ENCODE data around the gene MCAT.

Gene MCAT, protein sequence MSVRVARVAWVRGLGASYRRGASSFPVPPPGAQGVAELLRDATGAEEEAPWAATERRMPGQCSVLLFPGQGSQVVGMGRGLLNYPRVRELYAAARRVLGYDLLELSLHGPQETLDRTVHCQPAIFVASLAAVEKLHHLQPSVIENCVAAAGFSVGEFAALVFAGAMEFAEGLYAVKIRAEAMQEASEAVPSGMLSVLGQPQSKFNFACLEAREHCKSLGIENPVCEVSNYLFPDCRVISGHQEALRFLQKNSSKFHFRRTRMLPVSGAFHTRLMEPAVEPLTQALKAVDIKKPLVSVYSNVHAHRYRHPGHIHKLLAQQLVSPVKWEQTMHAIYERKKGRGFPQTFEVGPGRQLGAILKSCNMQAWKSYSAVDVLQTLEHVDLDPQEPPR

DNA sequence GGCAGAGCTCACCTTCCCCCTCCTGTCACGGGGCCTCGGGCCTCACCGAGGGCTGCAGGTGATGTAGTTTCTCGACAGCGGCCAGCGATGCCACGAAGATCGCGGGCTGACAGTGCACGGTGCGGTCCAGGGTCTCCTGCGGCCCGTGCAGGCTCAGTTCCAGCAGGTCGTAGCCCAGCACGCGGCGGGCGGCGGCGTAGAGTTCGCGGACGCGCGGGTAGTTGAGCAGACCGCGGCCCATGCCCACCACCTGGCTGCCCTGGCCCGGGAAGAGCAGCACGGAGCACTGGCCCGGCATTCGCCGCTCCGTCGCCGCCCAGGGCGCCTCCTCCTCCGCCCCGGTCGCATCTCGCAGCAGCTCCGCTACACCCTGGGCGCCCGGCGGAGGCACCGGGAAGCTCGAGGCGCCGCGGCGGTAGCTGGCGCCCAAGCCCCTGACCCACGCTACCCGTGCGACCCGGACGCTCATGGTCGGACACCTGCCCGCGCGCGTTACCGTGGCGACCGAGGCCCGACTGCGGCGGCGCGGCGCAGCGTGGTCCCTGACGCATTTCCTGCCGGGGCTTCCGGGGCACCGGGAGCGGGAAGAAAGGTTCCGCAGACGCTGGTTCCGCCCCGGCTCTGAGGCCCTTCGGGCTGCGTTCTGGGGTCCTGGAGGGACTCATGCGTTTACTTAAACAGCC, at the start of gene MCAT:
Gene MCAT (minus strand): TSS at position 519 of the 683 bp plus-strand sequence. CDS start 50 bp downstream, at position 469.
- DNase-seq, result peak; percentile 70

DNA sequence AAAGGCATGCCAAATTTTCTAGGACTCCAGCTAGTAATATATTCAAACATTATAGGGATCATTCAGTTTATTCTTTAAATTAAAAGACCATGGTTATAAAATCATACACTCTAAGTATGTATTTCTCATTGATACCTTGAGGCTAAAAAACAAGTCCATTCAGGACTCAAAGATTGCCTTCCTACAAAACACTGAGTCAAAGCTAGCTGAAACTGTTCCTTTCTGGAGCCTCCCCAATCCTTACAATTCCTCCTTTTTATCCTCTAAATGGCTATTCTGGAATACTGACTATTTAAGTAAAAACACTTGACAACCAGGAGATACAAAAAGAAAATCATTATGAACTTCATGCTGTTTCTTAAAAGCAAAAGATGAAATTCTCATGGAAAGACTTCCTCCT, 48.6 kb upstream of the MCAT start:
- no peak for DNase-seq

DNA sequence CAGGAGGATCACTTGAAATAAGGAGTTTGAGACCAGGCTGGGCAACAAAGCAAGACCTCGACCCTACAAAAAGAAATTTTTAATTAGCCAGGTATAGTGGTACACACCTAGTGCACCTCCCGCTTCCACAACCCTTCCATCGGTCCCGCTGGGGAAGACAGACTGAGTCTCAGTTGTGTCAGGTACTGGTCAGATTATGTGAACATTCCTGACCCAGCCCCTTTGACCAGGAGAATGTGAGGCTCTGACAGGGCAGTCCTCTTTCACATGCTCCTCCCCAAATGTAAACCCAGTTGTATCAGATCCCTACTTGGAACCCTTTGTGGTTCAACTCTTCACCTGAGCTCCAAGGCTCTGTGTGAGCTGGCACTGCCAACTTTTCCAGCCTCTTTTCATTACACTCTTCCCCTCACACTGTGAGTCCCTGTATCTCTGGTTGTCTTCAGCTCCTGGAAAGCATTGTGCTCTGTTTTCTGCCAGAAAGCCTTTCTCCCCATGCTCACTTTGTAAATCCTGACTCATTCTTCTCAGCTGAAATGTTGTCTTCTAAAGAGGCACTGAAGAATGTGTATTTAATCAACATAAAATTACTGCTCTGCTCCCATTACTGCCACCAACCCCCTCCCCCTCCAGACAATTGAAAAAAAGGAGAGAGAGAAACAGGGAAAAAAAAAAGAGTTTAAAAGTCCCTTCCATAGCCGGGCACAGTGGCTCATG, 45.8 kb upstream of the MCAT start:
- peak; percentile 10 for DNase-seq

DNA sequence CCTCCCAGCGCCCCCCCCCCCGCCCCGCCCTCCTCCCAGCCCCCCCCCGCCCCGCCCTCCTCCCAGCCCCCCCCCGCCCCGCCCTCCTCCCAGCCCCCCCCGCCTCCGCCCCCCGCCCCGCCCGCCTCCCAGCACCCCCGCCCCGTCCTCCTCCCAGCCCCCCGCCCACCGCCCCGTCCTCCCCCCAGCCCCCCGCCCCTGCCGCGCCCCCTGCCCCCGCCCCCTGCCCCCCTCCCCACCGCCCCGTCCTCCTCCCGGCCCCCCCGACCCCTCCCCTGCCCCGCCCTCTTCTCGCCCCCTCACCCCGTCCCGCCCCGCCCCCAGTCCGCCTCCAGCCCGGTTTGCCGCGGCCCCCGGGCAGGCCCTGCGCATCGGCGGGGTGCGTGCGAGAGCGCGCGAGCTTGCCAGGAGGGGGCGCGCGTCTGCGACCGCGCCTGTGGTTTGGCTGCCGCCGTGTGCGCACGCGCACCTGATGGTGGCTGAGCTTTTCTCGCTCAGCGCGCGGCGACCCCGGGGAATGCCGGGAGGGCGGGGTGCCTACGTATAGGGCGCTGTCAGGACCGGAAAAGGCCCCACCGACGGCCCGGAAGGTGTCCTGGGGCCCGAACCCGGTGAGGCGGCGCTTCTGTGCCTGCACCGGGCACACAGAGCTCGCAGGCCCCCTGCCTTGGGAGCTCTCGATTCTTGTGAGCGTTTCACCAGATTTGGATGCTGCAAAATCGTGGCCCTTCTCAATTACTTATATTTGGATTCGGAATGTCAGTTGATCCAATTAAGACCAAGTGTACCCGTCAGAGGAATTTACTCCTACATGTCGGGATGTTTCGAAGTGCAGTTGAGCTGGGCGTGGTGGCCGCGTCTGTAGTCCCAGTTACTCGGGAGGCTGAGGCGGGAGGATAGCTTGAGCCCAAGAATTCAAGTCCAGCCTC, 44.2 kb upstream of the MCAT start:
- DNase-seq, result peak; percentile 94

DNA sequence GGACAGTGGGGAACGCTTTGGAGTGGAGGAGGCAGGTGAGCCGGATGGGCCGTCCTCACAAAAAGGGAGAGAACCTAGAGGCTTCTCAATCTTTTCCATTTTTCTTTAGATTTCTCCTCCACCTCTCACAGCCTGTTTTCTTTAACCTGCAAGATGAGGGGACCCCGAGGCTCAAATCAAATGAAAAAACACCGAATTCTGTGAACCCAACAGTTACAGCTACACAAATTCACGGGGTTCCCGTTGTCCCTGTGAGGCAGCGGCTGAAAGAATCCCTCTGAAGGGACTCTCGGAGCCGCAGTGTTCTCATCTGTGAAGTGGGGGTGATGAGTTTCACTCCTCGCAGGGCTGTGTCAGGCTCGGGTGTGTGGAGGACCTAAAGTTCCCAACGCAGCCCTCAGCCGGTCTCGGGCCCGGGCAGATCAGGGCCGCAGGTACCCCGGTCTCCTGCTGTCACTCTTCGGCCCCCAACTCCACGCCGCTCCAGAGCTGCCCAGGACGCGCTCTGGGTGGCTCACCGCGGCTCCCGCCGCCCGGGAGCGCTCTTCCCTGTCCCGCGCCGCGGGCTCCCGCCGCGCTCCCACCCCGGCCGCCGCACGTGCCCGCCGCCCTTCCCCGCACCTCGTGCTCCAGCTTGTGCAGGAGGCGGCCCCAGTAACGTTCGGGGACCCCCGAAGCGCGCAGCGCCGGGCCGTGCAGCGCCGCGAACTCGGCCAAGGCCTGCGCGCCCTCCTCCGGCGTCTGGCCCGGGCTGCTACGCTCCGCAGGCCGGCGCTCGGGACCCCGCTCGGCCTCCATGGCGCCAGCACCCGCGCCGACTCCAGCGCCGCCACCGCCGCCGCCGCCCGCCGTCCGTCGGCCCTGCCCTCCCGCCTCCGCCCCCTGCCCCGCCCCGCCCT, 43.3 kb upstream of the MCAT start, which contains the start of gene TTLL12:
Gene TTLL12 (minus strand): TSS at position 863 of the 899 bp plus-strand sequence. CDS start 65 bp downstream, at position 798.
- DNase-seq, result peak; percentile 52

DNA sequence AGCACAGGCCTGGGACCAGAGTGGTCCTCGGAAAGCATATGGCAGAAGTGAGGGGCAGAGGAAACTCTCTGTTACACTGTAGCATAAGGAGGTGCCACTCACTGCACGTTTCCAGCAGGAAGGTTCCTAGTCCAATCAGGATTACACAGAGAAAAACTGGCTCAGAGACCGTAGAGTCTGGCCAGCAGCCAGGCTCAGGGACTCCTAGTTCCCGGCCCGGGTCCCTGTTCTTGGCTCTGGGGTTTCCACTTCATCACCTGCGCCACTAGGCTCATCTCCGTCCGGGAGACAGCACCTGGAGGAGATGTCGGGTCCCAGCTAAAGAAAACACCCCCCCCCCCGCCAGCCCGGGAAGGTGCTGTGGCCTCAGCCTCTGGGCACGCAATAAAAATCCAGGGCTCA, 42.7 kb upstream of the MCAT start:
- DNase-seq, result peak; percentile 37

DNA sequence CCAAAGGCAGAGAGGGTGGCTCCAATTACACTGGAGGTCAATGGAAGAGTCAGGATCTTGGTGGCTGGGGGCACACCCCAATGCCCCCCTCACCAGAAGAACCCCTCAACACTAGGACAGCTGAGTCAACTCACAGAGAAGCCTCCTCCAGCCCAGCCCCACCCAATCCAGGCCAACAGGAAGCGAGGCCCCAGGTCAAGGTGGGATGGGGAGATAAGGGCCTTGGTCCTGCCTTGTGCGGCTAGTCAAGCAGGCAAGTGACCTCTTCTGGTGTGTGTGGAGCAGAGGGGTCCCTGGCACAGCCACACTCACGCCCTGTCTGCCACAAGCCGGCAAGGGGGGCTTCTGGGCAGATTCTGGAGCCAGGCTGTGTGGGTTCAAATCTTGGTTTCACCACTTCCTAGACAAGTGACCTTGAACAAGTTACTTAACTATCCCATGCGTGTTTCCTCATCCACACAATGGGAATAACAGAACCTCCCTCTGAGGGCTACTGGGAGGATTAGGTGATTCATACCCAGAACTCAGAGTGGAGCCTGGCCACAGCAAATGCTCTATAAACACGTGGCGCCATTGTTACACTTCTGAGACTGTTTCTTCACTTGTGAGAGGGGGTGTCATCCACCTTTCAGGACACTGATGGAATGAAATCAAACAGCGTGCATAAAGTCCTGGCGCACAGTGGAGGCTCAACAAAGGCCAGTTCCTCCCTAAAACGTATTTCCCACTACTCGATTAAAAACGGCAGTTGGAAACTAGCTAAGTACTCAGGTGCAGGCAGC, 40.5 kb upstream of the MCAT start:
- DNase-seq, result peak; percentile 39

DNA sequence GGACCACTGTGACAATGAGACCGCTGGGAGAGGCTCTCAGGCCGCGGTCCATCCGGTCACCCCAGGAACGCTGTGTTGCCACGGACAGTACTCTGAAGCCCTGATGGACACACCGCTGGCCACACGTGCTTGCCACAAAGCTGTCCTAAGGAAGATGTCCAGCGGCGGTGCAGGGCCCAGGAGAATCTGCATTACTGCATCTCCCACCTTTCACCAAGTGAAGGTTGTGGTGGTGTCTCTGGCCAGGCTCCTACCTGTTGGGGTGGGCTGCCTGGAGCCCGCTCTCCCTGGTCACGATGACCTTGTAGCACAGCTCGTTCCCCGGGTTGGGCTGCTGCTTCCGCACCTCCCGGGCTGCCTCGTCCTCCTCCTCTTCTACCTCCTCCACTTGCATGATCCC, 39.5 kb upstream of the MCAT start:
- DNase-seq, result no peak

DNA sequence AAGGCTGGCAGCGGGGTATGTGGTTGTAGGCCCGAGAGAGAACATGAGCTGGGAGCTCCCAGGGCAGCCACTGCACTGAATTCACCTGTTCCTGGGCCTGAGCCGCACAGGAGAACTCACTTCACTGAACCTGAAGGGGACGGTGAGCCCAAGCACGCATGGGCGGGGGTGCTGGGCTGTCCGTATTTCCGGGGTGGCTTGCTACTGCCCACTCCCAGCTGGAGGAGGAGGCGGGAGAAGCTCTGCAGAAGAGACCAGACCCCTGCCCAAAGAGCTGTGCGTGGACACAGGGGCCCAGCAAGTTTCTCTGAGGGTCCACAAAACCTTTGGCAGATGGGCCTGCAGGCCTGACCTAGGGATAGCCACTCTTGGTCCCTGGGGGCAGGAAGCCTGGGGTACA, 38.9 kb upstream of the MCAT start:
- DNase-seq, result no peak

DNA sequence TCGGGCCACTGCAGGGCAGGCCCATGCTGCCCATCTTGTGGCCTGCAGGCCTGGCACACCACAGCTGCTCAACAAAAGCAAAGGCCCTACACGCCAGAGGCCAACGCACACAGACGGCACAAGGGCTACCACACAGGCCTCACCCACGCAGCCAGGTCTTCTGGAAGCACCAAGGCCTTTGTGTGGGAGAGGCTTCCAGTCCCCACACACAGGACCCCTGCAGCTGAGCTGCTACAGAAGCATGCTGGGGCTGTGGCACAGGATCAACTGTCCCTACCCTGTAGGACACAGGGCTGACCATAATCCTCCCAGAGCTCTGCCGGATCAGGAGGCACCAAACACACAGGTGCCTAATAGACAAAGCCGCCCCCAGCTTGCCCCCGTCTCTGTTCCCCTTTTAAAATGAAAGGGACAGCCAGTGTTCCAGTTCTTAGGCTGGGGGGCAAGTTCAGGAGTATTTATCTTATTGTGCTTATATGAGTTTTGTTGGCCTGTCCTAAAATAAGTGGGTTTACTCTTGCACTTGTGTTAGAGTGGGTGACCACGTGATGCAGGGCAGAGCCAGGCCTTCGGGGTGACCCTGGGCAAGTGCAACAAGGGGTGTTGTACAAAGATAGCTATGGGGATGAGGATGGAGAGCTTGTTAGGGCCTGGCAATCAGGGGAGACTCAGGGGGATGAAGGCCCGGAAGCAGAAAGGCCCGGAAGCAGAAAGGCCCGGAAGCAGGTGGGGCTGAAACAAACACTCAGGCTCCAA, 38.3 kb upstream of the MCAT start:
- DNase-seq, result no peak

DNA sequence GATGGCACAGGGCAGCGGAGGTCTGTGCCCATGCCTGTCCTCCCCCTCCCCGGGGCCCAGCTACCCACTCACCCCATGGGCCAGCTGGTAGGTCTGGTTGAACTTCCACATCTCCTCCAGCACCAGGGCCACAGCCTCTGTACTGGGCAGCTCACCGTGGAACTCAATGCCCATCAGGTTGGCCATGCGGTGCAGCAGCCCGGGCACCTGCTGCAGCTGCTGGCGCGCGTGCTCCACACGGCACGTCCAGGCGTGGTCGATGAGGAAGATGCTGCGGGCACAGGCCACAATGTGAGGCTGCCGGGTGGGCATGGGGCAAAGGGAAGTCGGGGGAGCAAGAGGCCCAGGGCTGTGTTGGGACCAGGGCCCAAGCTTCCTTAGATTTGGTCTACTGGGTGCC, 37.5 kb upstream of the MCAT start:
- DNase-seq, result no peak

DNA sequence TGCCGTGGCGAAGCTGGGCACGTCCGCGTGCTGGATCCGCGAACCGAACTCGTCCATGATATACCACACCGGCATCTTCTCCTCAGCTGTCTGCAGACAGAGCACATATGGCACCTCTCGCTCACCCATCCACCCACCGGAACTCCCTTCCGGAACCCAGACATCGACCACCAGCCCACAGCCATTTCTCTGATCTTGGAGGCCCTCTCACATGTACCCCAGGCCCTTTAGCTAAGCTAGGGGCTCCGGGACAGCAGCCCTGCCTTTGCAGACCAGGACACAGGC, 36.7 kb upstream of the MCAT start:
- DNase-seq, result no peak

DNA sequence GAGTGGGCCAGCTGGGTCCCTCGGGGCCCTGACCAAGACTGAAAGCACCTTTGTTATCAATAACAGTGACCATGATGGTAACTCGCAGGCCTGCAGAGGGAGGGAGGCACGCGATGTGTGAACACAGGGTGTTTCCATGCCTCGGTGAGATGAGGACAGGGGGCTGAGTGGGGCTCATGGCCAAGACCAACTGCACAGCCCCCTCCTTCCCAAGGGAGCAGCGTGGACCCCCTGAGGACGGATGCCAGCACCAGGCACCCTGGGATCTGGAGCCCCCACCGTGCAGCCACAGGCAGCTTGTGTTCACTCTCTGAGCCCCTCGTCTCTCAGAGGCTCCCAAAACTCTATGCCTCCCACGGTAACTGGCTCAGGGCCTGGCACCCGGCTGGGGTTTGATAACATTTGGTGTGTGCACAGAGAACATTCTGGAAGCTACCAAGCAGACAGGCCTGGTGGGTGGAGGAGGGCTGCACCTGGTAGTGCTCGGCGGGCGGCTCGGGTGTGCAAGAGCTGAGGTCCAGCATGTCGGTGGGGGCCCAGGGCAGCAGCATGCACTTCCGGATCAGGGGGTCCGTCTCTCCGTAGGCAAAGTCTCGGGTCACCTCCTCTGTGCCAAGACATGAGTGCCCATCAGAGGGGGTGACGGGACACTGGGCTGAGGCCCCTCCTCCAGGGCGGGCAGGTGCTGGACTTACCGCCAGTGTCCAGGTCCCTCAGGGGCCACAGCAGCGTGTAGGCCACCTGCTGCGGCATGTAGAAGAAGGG, 36.1 kb upstream of the MCAT start:
- DNase-seq, result no peak

DNA sequence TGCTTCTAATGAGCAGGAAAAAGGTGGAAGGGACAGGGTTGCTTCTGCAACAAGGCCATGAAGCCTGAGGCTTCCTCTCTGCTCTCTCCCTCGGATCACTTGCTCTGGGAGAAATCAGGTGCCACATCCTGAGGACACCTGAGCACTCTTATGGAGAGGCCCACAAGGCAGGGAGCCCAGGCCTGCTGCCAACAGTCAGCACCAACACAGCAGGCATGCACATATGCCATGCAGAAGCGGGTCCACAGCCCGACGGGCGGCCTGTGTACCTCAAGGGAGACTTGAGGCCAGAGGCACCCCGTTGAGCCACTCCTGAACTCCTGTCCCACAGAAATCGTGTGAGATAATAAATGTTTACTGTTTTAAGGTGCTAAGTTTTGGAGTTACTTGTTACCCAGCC, 34.3 kb upstream of the MCAT start:
- DNase-seq, result no peak

DNA sequence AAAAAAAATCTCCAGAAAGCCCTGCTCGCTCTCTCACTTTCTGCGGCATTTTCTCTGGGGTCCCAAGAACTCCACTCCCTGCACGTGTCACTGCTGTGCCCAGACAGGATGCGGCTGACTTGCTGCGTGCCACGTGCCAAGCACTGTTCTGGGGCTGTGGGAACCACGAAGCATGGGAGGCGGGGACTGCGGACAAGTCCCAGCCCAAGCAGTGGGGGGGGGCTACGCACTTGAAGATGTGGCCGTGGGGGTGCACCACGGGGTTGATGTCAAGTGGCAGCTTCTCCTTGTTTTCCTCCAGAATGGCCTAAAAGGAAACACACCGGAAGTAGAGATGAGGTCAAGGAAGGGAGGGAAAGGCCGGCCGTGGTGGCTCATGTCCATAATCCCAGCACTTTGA, 32.9 kb upstream of the MCAT start:
- DNase-seq, result no peak

DNA sequence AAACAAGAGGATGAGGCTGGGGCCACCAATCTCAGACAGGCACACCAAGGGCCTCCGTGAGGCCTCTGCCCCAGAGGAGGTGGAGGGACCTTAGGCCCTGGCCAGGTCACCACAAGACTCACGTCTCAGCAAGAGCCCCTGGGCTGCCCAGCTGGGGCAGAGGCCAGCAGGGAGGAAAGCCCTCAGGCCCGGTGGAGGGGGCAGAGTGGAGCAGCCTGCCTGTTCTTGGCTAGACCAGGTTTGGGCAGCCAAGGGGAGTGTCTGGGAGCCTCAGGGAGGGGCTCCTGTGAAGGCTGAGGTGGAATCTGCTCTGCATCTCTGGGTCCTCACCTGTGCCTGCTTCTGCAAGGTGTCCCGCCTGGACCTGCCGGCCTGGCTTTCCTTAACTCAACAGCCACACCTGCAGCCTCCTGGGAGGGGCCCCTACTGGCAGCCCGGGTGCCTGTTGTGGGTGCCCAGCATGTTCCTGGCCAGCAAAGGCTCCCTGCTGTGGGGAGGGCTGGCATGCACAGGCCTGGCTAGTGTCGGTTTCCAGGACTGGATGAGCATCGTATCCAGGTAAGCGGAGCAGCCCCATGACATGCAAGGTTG, 31.8 kb upstream of the MCAT start:
- no peak for DNase-seq

DNA sequence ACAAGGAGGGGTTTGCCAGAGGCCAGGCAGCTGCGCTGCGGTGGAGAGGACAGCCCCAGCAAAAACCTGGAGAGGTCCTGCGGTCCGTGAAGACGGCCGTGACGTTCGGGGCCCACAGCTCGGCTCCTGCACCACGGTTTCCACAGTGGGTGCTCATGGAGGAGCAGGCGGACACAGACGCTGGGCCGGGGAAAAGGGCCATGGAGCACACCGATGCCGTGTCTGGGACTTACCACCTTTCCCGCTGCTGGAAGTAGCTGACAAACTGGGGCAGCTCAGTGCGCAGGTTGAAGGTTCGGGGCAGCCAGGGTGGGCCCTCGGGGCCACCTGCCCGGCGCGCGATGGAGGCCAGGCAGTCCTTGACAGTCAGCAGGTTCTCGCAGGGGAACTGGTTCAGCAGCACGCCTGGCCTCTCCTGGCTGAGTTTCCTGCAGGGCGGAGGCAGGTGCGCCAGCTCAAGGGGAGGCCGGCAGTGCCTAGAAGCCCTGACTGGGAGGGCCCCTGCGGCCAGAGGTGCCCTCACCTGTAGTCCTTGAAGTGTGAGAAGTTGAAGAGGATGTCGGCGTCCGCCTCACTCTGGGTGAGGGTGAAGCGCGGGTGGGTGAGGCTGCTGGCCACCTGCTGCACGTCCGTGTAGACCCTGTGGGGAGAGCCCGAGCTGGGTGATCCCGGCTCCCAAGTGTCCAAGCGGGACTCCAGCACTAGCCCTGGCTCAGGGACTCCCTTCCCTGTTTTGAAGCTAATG, 30.9 kb upstream of the MCAT start:
- no peak for DNase-seq

DNA sequence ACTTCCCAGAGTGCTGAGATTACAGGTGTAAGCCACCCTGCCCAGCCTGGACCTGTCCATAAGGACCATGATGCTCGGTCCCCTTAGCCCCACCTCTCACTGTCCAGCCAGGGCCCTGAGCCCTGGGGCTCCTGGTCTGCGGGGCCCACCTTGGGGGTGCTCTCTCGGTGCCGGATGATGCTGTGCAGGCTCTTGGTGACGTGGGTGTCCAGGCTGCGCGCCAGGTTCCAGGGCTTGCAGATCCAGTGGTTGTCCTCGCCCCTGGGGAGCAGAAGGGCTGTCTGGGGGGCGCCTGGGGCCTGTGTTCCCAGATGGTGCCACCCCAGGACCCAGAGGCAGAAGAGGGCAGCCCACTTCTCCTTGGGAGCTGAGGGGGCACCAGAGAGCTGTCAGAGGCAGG, 30.4 kb upstream of the MCAT start:
- no peak for DNase-seq

Data from fibroblast of skin of right quadriceps (primary cell).